GM19468 (cell line): ENCODE data around the gene UBR3.
"Not testable (repeated sequence)": the region's sequence is repeated elsewhere in the genome, so short reads cannot be mapped to it uniquely, and the experiment has no call there.

Source experiments
- ATAC-seq: cut with Tn5 transposase; IDR thresholded peaks from one replicate; pipeline ENCODE4 v1.9.1; 2021; ENCODE audit warnings: mild to moderate bottlenecking, moderate library complexity, moderate number of reproducible peaks; ENCODE audit not compliant: unreplicated experiment; ENCODE audit errors: extremely low read depth

UBR3 gene

GRCh38 chr2:170086751-170087412, 259.6 kb downstream of the UBR3 start:
- no peak for ATAC-seq

GRCh38 chr2:170087413-170087793, 260.1 kb downstream of the UBR3 start:
- ATAC-seq = no peak

- no peak for ATAC-seq
These were observed 261.5 kb downstream of the UBR3 start for GRCh38 chr2:170088776-170089175.

GRCh38 chr2:170090229-170090628, 263.0 kb downstream of the UBR3 start:
- ATAC-seq = no peak

GRCh38 chr2:170091436-170091835, 264.2 kb downstream of the UBR3 start:
- no peak for ATAC-seq

- no peak for ATAC-seq
These were observed 265.3 kb downstream of the UBR3 start for GRCh38 chr2:170092436-170093060.

GRCh38 chr2:170095380-170095779, 268.1 kb downstream of the UBR3 start:
- ATAC-seq = no peak

GRCh38 chr2:170098626-170099312, 271.5 kb downstream of the UBR3 start:
- ATAC-seq = no peak

- ATAC-seq = no peak
These were observed 274.5 kb downstream of the UBR3 start for GRCh38 chr2:170101789-170102188.

GRCh38 chr2:170106102-170106840, 279.0 kb downstream of the UBR3 start:
- no peak for ATAC-seq

- no peak for ATAC-seq
These were observed 286.1 kb downstream of the UBR3 start for GRCh38 chr2:170113168-170113894.

- no peak for ATAC-seq
These were observed 288.4 kb downstream of the UBR3 start for GRCh38 chr2:170115501-170116229.

- ATAC-seq = no peak
These were observed 291.4 kb downstream of the UBR3 start for GRCh38 chr2:170118641-170119040.

- ATAC-seq = not testable (repeated sequence)
These were observed 292.1 kb downstream of the UBR3 start for GRCh38 chr2:170119326-170119725.

- ATAC-seq = no peak
These were observed 294.4 kb downstream of the UBR3 start for GRCh38 chr2:170121689-170122088.

GRCh38 chr2:170122883-170123547, 295.8 kb downstream of the UBR3 start:
- no peak for ATAC-seq

- no peak for ATAC-seq
These were observed 296.3 kb downstream of the UBR3 start for GRCh38 chr2:170123593-170123992.

GRCh38 chr2:170126138-170126728, 299.0 kb downstream of the UBR3 start:
- not testable (repeated sequence) for ATAC-seq
